ENCODE measurements around the gene ITFG1. TPM values are rescaled to one million over a fixed set of nuclear protein-coding genes. Genes with fewer than 3 reads are reported as not detected.
A peak's percentile ranks its signal among the peaks of the same experiment; 100 is the strongest.

Gene ITFG1
- total RNA-seq, 2 experiments from 2014 or later: 18.9 to 27.0 TPM

DNA sequence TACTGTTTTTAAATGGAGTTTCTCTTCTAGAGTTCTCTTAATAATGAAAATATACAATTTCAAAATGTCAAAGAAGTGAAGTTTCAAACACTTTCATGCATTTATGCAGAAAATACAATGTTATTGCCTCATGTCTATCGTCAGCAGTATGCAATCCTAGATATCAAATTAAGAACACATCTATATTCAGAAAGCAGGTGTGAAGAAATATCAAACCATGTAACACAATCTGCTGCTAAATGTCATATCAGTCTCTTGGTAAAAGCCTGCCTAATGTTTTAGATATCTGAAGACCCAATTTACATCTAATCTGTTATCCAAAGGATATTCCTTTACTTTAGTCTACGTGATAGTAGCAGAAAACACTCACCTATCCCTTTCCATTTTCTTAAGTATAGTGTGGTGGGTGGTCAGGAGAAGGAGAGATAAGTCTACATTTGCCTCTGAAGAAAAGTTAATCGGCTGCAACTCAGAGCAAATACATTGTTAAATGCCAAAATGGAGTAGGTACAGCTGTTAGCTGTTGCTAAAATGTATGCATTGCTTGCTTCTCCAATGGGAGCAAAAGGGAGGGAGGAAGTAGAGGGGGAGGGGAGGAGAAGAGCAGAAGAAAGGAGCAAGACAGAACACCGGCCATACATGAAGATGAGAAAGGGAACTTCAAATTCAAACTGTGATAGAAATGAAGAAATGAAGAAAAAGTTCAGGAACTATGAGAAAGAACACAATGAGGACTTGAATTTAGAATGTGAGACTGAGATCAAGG, 64.9 kb downstream of the ITFG1 start:
- Mint-ChIP-seq H3K9me3 (ENCODE audit: low read depth) (no peaks in the 10 kb centered on the region), H3K4me3 (no peak overlapping the region), H3K27ac (no peak overlapping the region), H3K4me1 (peaks cover 24% of the 10 kb centered on the region), H3K36me3 (ENCODE audit: low read depth) (peaks cover 19% of the 10 kb centered on the region), H3K27me3 (no peaks in the 10 kb centered on the region)
- DNase-seq (no peak), ATAC-seq (no peak)
- ChIA-PET POLR2A (no interaction called here), CTCF (no interaction called here)
- intact Hi-C loops (cut with DNase I, micrococcal nuclease): no loop called here

DNA sequence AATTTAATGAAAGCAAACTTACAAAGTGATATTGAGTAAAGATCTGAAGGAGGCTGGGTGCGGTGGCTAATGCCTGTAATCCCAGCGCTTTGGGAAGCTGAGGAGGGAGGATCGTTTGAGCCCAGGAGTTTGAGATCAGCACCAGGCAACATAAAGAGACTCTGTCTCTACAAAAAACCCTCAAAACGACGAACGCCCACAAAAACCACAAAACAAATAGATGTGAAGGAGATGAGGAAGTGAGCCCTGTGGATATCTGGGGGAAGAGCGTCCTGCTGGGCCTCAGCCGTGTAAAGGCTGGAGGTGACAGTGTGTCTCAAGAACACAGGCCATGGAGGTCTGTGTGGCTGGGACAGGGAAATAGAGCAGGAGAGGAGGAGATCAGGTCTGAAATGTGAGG, 68.8 kb downstream of the ITFG1 start:
- no peaks in the 10 kb centered on the region for H3K9me3 Mint-ChIP-seq (ENCODE audit: low read depth)
- ChIA-PET POLR2A (no interaction called here), CTCF (no interaction called here)
- no peaks in the 10 kb centered on the region for H3K27me3 Mint-ChIP-seq
- no peak overlapping the region for H3K27ac Mint-ChIP-seq
- H3K4me3 Mint-ChIP-seq: no peak overlapping the region
- peaks cover 24% of the 10 kb centered on the region for H3K4me1 Mint-ChIP-seq
- intact Hi-C loops (cut with DNase I, micrococcal nuclease): no loop called here
- DNase-seq (peak; percentile 18), ATAC-seq (peak; percentile 19)
- peaks cover 22% of the 10 kb centered on the region for H3K36me3 Mint-ChIP-seq (ENCODE audit: low read depth)

DNA sequence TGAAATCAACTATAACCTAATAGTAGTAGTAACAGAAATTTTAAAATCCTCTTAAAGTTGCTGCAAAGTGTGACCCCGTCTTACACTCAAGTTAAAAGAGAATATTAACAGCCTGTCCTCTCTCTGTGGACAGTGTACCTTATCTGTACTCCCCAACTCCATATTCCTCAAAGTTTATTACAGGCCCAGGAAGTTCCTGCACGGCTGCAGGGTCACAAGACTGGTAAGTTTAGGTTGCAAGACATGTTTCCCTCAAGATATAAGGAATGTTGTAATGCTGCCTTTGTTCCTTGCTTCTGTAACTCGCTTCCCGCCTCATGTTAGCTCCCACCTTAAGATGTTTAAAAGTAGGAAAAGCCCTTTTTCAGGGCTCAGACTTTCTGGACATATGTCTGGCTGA, 72.2 kb downstream of the ITFG1 start:
- no peak overlapping the region for H3K27ac Mint-ChIP-seq
- intact Hi-C loops (cut with DNase I, micrococcal nuclease): no loop called here
- no peak overlapping the region for H3K4me3 Mint-ChIP-seq

DNA sequence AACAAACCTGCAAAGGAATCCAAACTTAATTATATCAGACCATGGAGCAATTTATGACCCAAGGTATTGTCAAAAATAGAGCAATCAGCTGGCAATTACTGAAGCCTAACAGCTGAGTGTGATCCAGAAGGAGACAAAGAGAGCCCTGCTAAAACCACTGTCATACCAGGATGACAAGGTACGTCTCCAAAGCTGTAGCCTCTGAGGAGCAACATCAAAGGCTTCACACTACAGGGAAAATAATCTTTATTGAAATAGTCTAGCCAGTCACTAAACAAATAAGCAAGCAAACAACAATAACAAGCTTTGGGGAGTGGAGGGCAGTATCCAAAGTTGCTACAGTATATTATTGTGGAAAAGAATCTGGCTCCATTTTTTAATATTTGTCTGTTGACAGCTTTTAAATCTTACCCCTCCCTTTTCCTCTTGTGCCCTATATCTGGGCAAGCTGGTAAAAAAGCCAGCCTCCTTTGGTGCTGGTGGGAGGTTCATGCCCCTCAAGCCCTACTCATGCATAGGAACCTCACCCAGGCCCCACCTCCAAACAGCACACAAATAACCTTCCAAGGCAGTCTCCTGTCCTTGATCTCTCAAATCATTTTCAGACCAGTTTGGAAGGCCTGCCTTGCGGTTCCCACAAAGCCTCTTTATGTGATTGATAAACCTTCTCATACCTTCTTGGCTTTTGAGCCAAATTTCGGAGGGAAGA, 73.7 kb downstream of the ITFG1 start:
- Mint-ChIP-seq H3K36me3 (ENCODE audit: low read depth) (peaks cover 13% of the 10 kb centered on the region), H3K4me1 (peaks cover 4% of the 10 kb centered on the region)
- ATAC-seq: no peak

More for the DNA sequence above, 72.2 kb downstream of the ITFG1 start:
- H3K27me3 Mint-ChIP-seq: no peaks in the 10 kb centered on the region
- no peak for ATAC-seq
- H3K9me3 Mint-ChIP-seq (ENCODE audit: low read depth): no peaks in the 10 kb centered on the region
- peaks cover 13% of the 10 kb centered on the region for H3K36me3 Mint-ChIP-seq (ENCODE audit: low read depth)
- H3K4me1 Mint-ChIP-seq: peaks cover 16% of the 10 kb centered on the region
- CTCF ChIA-PET: no interaction called here
- POLR2A ChIA-PET: no interaction called here
- DNase-seq: no peak

DNA sequence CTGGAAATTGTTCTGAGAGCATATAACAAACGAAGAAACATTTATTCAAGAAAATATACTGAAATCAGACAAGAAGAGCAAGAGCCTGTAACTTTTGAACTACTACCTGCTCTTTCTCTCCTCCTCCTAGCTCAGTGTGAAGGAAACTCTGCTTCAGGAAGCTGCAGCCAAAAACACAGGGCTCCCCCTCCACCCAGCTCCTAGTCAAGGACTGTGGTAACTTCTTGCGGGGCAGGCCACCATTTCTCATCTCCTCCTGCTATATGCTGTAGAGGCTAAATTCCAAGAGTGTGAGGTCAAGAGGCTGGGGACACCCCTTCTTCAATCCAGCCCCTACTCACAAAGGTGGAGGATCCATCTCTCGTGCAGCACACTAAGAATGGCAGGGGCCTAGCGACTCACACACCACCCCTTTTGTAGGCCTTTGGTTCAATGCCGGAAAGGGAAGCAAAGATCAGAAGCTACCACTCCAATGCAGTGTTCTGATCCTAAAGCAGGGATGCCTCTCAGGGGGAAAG, 74.6 kb downstream of the ITFG1 start:
- Mint-ChIP-seq H3K9me3 (ENCODE audit: low read depth) (no peaks in the 10 kb centered on the region), H3K27ac (no peak overlapping the region), H3K36me3 (ENCODE audit: low read depth) (peaks cover 13% of the 10 kb centered on the region), H3K4me3 (no peak overlapping the region), H3K27me3 (no peaks in the 10 kb centered on the region), H3K4me1 (no peaks in the 10 kb centered on the region)
- DNase-seq (no peak), ATAC-seq (no peak)
- intact Hi-C loops (cut with DNase I, micrococcal nuclease): no loop called here
- CTCF ChIA-PET: no interaction called here
- POLR2A ChIA-PET: no interaction called here

More for the DNA sequence above, 73.7 kb downstream of the ITFG1 start:
- intact Hi-C loops (cut with DNase I, micrococcal nuclease): no loop called here
- POLR2A ChIA-PET: no interaction called here
- Mint-ChIP-seq H3K4me3 (no peak overlapping the region), H3K27ac (no peak overlapping the region), H3K9me3 (ENCODE audit: low read depth) (no peaks in the 10 kb centered on the region), H3K27me3 (no peaks in the 10 kb centered on the region)
- CTCF ChIA-PET: no interaction called here
- DNase-seq: no peak

DNA sequence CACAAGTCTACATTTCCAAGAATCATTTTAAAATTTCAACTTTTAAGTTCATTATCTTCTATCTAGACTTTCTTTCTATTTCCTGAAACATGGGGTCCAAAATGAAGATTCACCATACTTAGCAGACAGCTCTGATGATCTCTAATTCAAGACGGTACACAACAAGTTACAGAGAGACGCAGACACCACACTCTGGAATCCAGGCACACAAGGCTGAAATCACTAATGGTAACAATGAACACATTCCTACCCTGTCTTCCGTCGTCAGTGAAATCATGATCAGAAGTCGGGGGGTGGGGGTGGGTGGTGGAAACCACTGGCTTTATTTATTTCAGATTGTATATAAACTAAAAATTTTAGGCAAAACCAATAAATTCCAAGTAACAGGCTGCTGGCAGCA, 78.5 kb downstream of the ITFG1 start:
- Mint-ChIP-seq H3K27me3 (no peaks in the 10 kb centered on the region), H3K36me3 (ENCODE audit: low read depth) (peaks cover 7% of the 10 kb centered on the region)
- no peak for ATAC-seq

DNA sequence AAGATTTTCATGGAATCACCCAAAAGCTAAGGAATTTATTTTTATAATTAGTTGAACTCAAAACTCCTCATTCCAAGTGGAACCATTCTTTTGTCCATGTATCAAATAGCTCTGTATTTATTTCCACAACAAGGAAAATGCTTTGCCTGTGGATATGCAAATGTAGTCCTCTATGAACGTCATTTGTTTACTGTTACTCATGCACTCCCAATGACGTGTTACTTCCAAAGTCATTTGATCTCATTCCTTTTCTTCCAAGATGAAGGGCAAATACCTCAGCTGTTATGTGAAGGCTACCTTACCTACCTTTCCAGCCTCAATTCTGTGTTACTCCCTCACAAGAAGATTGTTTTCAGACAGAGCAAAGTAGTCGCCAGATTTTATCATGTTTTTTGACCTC, 83.7 kb downstream of the ITFG1 start:
- ChIA-PET CTCF (interaction anchor here (0.6 kb wide), 2 partner anchors 21 to 235 kb away, joined by 3 read pairs; no protein-coding TSS in a partner anchor), POLR2A (no interaction called here)
- DNase-seq (no peak), ATAC-seq (no peak)
- no peaks in the 10 kb centered on the region for H3K27me3 Mint-ChIP-seq
- H3K4me3 Mint-ChIP-seq: no peak overlapping the region
- no peak overlapping the region for H3K27ac Mint-ChIP-seq
- H3K36me3 Mint-ChIP-seq (ENCODE audit: low read depth): peaks cover 26% of the 10 kb centered on the region
- intact Hi-C loops (cut with DNase I, micrococcal nuclease): no loop called here
- H3K4me1 Mint-ChIP-seq: no peaks in the 10 kb centered on the region
- H3K9me3 Mint-ChIP-seq (ENCODE audit: low read depth): no peaks in the 10 kb centered on the region

More for the DNA sequence above, 78.5 kb downstream of the ITFG1 start:
- H3K9me3 Mint-ChIP-seq (ENCODE audit: low read depth): no peaks in the 10 kb centered on the region
- no peak for DNase-seq
- ChIA-PET CTCF (no interaction called here), POLR2A (no interaction called here)
- intact Hi-C loops (cut with DNase I, micrococcal nuclease): no loop called here
- no peak overlapping the region for H3K27ac Mint-ChIP-seq
- no peaks in the 10 kb centered on the region for H3K4me1 Mint-ChIP-seq
- H3K4me3 Mint-ChIP-seq: no peak overlapping the region

GRCh38 chr16:47375423-47375822, 85.4 kb downstream of the ITFG1 start:
- no peaks in the 10 kb centered on the region for H3K4me1 Mint-ChIP-seq

GRCh38 chr16:47374629-47375028, 86.2 kb downstream of the ITFG1 start:
- H3K9me3 Mint-ChIP-seq (ENCODE audit: low read depth): no peaks in the 10 kb centered on the region
- CTCF ChIA-PET: interaction anchor here (1.0 kb wide), 1 partner anchor 18 kb away, joined by 3 read pairs; no protein-coding TSS in a partner anchor
- intact Hi-C loops (cut with DNase I, micrococcal nuclease): no loop called here

More at GRCh38 chr16:47375423-47375822, 85.4 kb downstream of the ITFG1 start:
- Mint-ChIP-seq H3K4me3 (no peak overlapping the region), H3K36me3 (ENCODE audit: low read depth) (peaks cover 38% of the 10 kb centered on the region), H3K9me3 (ENCODE audit: low read depth) (no peaks in the 10 kb centered on the region), H3K27ac (no peak overlapping the region), H3K27me3 (no peaks in the 10 kb centered on the region)
- ATAC-seq (no peak), DNase-seq (no peak)
- intact Hi-C loops (cut with DNase I, micrococcal nuclease): no loop called here
- CTCF ChIA-PET: no interaction called here
- POLR2A ChIA-PET: no interaction called here

GRCh38 chr16:47371271-47372014, 89.4 kb downstream of the ITFG1 start:
- Mint-ChIP-seq H3K4me3 (no peak overlapping the region), H3K27ac (no peak overlapping the region), H3K27me3 (no peaks in the 10 kb centered on the region), H3K36me3 (ENCODE audit: low read depth) (peaks cover 41% of the 10 kb centered on the region), H3K9me3 (ENCODE audit: low read depth) (no peaks in the 10 kb centered on the region), H3K4me1 (no peaks in the 10 kb centered on the region)
- intact Hi-C loops (cut with DNase I, micrococcal nuclease): no loop called here
- no peak for DNase-seq
- CTCF ChIA-PET: no interaction called here
- POLR2A ChIA-PET: no interaction called here
- ATAC-seq: no peak

More at GRCh38 chr16:47374629-47375028, 86.2 kb downstream of the ITFG1 start:
- Mint-ChIP-seq H3K27me3 (no peaks in the 10 kb centered on the region), H3K36me3 (ENCODE audit: low read depth) (peaks cover 44% of the 10 kb centered on the region), H3K27ac (no peak overlapping the region), H3K4me3 (no peak overlapping the region), H3K4me1 (no peaks in the 10 kb centered on the region)
- ATAC-seq: no peak
- POLR2A ChIA-PET: interaction anchor here (0.6 kb wide), 1 partner anchor 916 kb away, joined by 5 read pairs; no protein-coding TSS in a partner anchor
- DNase-seq: no peak

DNA sequence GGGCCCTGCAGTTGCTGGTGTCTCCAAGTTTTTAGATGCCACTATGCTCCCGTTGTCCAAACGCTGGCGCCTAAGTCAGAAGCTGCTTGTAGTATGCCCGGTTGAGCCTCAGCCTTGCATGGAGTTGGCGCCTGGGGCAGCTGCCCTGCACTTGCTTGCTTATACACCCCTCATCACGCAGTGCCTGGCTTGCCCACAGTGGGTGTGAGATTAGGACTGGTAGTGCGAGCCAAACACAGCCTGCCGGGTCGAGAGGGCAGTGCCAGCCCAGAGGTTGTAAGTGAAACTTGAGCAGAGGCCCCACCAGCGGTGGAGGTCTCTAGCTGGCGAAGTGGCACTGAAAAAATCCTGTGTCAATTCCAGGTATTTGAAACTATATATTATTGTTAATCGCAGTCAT, 90.3 kb downstream of the ITFG1 start:
- ChIA-PET CTCF (no interaction called here), POLR2A (no interaction called here)
- Mint-ChIP-seq H3K27ac (no peak overlapping the region), H3K27me3 (no peaks in the 10 kb centered on the region), H3K4me1 (no peaks in the 10 kb centered on the region), H3K4me3 (no peak overlapping the region), H3K9me3 (ENCODE audit: low read depth) (no peaks in the 10 kb centered on the region), H3K36me3 (ENCODE audit: low read depth) (peaks cover 45% of the 10 kb centered on the region)
- DNase-seq (no peak), ATAC-seq (no peak)
- intact Hi-C loops (cut with DNase I, micrococcal nuclease): no loop called here
